GM23248 (cell line): ENCODE data around the gene MBNL1. TPM values are rescaled to one million over a fixed set of nuclear protein-coding genes. Genes with fewer than 3 reads are reported as not detected.

Experiments
- DNase-seq: peaks from one replicate; pipeline ENCODE4 v3.0.0-alpha.2; 2015
- H2AFZ ChIP-seq: fragments of 200-600 bp; sonication (generic); 2 replicates; pipeline ENCODE4 v1.6.1; 2016; ENCODE audit warnings: antibody characterized with exemption
- H3F3A ChIP-seq: fragments of 200-600 bp; sonication (generic); 2 replicates; pipeline ENCODE4 v1.6.1; 2016; ENCODE audit warnings: mild to moderate bottlenecking, antibody characterized with exemption, mixed run types; ENCODE audit not compliant: insufficient read depth
- H3K27ac ChIP-seq: fragments of 200-600 bp; sonication (generic); 2 replicates; pipeline ENCODE4 v1.5.1; 2016; ENCODE audit warnings: mild to moderate bottlenecking
- H3K27me3 ChIP-seq: fragments of 200-600 bp; sonication (generic); replicated peaks from 2 replicates; pipeline ENCODE4 v1.6.1; 2016; ENCODE audit warnings: mild to moderate bottlenecking; ENCODE audit not compliant: insufficient read depth
- H3K36me3 ChIP-seq: fragments of 200-600 bp; sonication (generic); 2 replicates; pipeline ENCODE4 v1.6.1; 2016; ENCODE audit warnings: low read depth, mild to moderate bottlenecking
- H3K4me1 ChIP-seq: fragments of 200-600 bp; sonication (generic); 2 replicates; pipeline ENCODE4 v1.6.1; 2016; ENCODE audit warnings: mild to moderate bottlenecking; ENCODE audit not compliant: insufficient read depth
- H3K4me2 ChIP-seq: fragments of 200-600 bp; sonication (generic); one replicate; pipeline ENCODE4 v1.6.1; 2016; ENCODE audit warnings: mild to moderate bottlenecking; ENCODE audit not compliant: unreplicated experiment
- H3K4me3 ChIP-seq: fragments of 200-600 bp; sonication (generic); 2 replicates; pipeline ENCODE4 v1.5.1; 2016; ENCODE audit warnings: mild to moderate bottlenecking
- H3K79me2 ChIP-seq: fragments of 200-600 bp; sonication (generic); 2 replicates; pipeline ENCODE4 v1.6.1; 2016; ENCODE audit warnings: mild to moderate bottlenecking; ENCODE audit not compliant: insufficient read depth
- H3K9ac ChIP-seq: fragments of 200-600 bp; sonication (generic); 2 replicates; pipeline ENCODE4 v1.6.1; 2016; ENCODE audit warnings: mild to moderate bottlenecking
- H3K9me2 ChIP-seq: fragments of 200-600 bp; sonication (generic); 2 replicates; pipeline ENCODE4 v1.6.1; 2016; ENCODE audit warnings: mixed run types, mild to moderate bottlenecking, moderate library complexity; ENCODE audit not compliant: insufficient read depth
- H3K9me3 ChIP-seq: fragments of 200-600 bp; sonication (generic); one replicate; pipeline ENCODE4 v1.6.1; 2017; ENCODE audit warnings: low read depth
- H4K20me1 ChIP-seq: fragments of 200-600 bp; sonication (generic); 2 replicates; pipeline ENCODE4 v1.6.0; 2016; ENCODE audit not compliant: insufficient read depth
- EZH2 ChIP-seq: fragments of 200-600 bp; sonication (generic); IDR thresholded peaks from 2 replicates; pipeline ENCODE4 v1.6.1; 2018; ENCODE audit warnings: antibody characterized with exemption, mild to moderate bottlenecking; ENCODE audit not compliant: insufficient read depth, poor library complexity, severe bottlenecking
- EZH2phosphoT487 ChIP-seq: fragments of 200-600 bp; sonication (generic); IDR thresholded peaks from 2 replicates; pipeline ENCODE4 v1.6.1; 2018; ENCODE audit warnings: antibody characterized with exemption, moderate library complexity, mild to moderate bottlenecking, low read depth; ENCODE audit not compliant: insufficient read depth
- WGBS, 2 experiments: methylation state at CpG; one replicate each; pipeline ENCODE4 v1.1.6; 2015 to 2017; ENCODE audit warnings: low lambda C conversion rate in 2 of 2, low coverage in 1 of 2; ENCODE audit errors: missing lambda C conversion rate in 2 of 2; 5-methylcytosine and 5-hydroxymethylcytosine counted together
- in situ Hi-C: fragments of 300-500 bp; cut with MboI; formaldehyde crosslinking; loops from 2 replicates; pipeline ENCODE4 v1.15.0; 2020
- polyA plus RNA-seq: library from polyadenylated mRNA; unstranded; fragments of >200 nt; fragmentation: Nextera tagmentation; extraction: Ambion mirVana; gene quantifications from 2 replicates; pipeline ENCODE4 v1.2.1, GENCODE V29; 2016
- total RNA-seq: library from RNA; depleted of rRNA; stranded (reverse); fragments of >200 nt; shearing (Covaris generic); gene quantifications from 2 replicates; pipeline ENCODE4 v1.2.3, GENCODE V29; 2014

The MBNL1 gene
- total and polyA plus RNA-seq, 2 experiments from 2014 or later: 89.5 to 262 TPM

GRCh38 chr3:152323834-152324233, 55.1 kb downstream of the MBNL1 start:
- no peaks in the 10 kb centered on the region for H3K27me3 ChIP-seq
- no peak overlapping the region for H3K4me2 ChIP-seq
- no peaks in the 10 kb centered on the region for H3K36me3 ChIP-seq
- H3K4me3 ChIP-seq: no peak overlapping the region
- H3K4me1 ChIP-seq: peaks cover 59% of the 10 kb centered on the region
- no peaks in the 10 kb centered on the region for H3K9me2 ChIP-seq
- TF ChIP-seq EZH2phosphoT487: no peak
- no peak for TF ChIP-seq EZH2
- in situ Hi-C loops: no loop called here
- H2AFZ ChIP-seq: no peak overlapping the region
- no peak overlapping the region for H3K9ac ChIP-seq
- peaks cover 100% of the 10 kb centered on the region for H3K79me2 ChIP-seq
- H3K27ac ChIP-seq: no peak overlapping the region
- H4K20me1 ChIP-seq: 0 out of 2 replicates have a peak, but pooled peaks cover 3% of the 10 kb centered on the region
- H3F3A ChIP-seq: peaks cover 38% of the 10 kb centered on the region
- DNase-seq: no peak
- WGBS, 2 experiments: 77 to 78% methylated on average over 4 of the region's 4 CpGs
- no peaks in the 10 kb centered on the region for H3K9me3 ChIP-seq

- Histone ChIP-seq H3K36me3 (no peaks in the 10 kb centered on the region), H3F3A (peaks cover 34% of the 10 kb centered on the region), H3K79me2 (peaks cover 99% of the 10 kb centered on the region), H2AFZ (no peak overlapping the region), H3K4me1 (peaks cover 57% of the 10 kb centered on the region), H3K27ac (no peak overlapping the region), H3K4me2 (no peak overlapping the region), H4K20me1 (0 out of 2 replicates have a peak, but pooled peaks cover 3% of the 10 kb centered on the region), H3K9ac (no peak overlapping the region), H3K9me3 (no peaks in the 10 kb centered on the region), H3K27me3 (no peaks in the 10 kb centered on the region), H3K9me2 (no peaks in the 10 kb centered on the region), H3K4me3 (no peak overlapping the region)
- in situ Hi-C loops: no loop called here
- TF ChIP-seq EZH2phosphoT487 (no peak), EZH2 (no peak)
- DNase-seq: no peak
- 98 to 99% methylated on average over 2 of the region's 2 CpGs for WGBS, 2 experiments
Observed at GRCh38 chr3:152325136-152325535, 56.4 kb downstream of the MBNL1 start.

DNA sequence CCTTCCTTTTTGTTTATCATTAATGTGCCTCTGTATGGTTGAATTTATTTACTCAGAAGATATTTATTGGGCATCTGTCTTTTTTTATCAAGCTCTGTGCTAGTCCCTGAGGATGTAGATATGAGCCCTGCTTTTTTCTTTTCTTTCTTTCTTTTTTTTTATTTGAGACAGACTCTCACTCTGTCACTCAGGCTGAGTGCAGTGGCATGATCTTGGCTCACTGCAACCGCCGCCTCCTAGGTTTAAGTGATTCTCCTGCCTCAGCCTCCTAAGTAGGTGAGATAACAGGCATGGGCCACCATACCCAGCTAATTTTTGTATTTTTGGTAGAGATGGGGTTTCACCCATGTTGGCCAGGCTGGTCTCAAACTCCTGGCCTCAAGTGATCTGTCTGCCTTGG, 58.5 kb downstream of the MBNL1 start:
- Histone ChIP-seq H2AFZ (no peak overlapping the region), H3K9me3 (no peaks in the 10 kb centered on the region), H4K20me1 (0 out of 2 replicates have a peak, but pooled peaks cover 3% of the 10 kb centered on the region), H3K4me3 (no peak overlapping the region), H3K4me2 (no peak overlapping the region), H3K79me2 (peaks cover 95% of the 10 kb centered on the region), H3K4me1 (peaks cover 55% of the 10 kb centered on the region), H3K9me2 (no peaks in the 10 kb centered on the region), H3K27me3 (no peaks in the 10 kb centered on the region), H3K27ac (no peak overlapping the region), H3F3A (peaks cover 34% of the 10 kb centered on the region), H3K36me3 (no peaks in the 10 kb centered on the region), H3K9ac (no peak overlapping the region)
- DNase-seq: no peak
- in situ Hi-C loops: no loop called here
- WGBS, 2 experiments: 91 to 100% methylated on average over 2 of the region's 2 CpGs
- TF ChIP-seq EZH2phosphoT487 (no peak), EZH2 (no peak)

DNA sequence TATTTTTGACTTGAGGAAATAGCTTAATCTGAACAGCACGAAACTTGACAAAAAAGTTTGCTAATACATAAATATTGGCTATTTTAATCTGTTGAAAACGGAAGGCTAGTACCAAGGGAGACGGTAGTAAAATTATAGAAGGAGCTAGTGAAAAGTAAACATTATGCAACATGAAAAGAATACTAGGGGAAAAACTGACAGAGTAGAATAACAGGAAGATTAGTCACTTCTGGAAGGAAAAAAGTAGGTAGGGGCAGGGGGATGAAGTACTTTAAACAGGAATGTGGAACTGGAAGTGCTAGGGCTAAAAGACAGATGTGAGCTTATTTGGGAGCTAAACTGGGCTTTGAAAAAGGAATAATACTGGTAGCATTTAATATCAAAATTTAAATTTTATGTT, 60.1 kb downstream of the MBNL1 start:
- Histone ChIP-seq H3K9me2 (no peaks in the 10 kb centered on the region), H3K9me3 (no peaks in the 10 kb centered on the region), H3K27me3 (no peaks in the 10 kb centered on the region), H3K9ac (peak overlapping the region; percentile 41), H3F3A (peaks cover 43% of the 10 kb centered on the region), H2AFZ (no peak overlapping the region), H3K27ac (peak overlapping the region; percentile 57), H4K20me1 (0 out of 2 replicates have a peak, but pooled peaks cover 3% of the 10 kb centered on the region), H3K79me2 (peaks cover 95% of the 10 kb centered on the region), H3K4me2 (peak overlapping the region; percentile 82), H3K4me3 (peak overlapping the region; percentile 49; the same call in 1 of the 2 replicates), H3K4me1 (peaks cover 49% of the 10 kb centered on the region), H3K36me3 (no peaks in the 10 kb centered on the region)
- 2 to 4% methylated on average over 3 of the region's 3 CpGs for WGBS, 2 experiments
- TF ChIP-seq EZH2 (no peak), EZH2phosphoT487 (no peak)
- DNase-seq: peak; percentile 89
- in situ Hi-C loops: no loop called here
